Measurements from ENCODE around the gene TSPYL4.

DNA sequence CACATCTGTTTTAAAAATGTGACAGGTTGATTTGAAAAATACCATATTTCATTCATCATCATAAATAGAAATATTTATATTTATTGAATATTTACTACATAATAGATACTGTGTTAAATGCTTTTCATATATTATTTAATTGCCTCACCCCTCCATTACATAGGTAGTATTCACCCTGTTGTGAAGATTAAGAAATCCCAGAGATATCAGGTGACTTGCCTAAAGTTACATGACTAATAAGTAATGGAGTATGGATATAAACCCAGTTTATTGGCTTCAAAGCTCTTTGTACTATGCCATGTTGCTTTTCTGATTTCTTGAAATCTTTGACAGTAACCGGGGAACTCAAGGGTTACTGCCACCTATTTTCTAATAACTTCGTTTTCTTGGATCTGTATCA is 36.0 kb upstream of the TSPYL4 start:
- no peak for TF ChIP-seq POLR2AphosphoS5 (IDR thresholded peaks at IDR 0.05; ENCODE audit: low read depth, low read length)
- TF ChIP-seq POLR2A (IDR thresholded peaks at IDR 0.05; ENCODE audit: low read depth, low read length): no peak
- TF ChIP-seq TAF1 (IDR thresholded peaks at IDR 0.05; ENCODE audit: borderline replicate concordance, low read depth, low read length): no peak
